Measurements from ENCODE around the gene WWC2. TPM values are rescaled to one million over a fixed set of nuclear protein-coding genes. Genes with fewer than 3 reads are reported as not detected.
"Not testable (repeated sequence)": the region's sequence is repeated elsewhere in the genome, so short reads cannot be mapped to it uniquely, and the experiment has no call there.

The WWC2 gene
- total RNA-seq, 1 donor from 2014 or later = 26.0 TPM

GRCh38 chr4:183295711-183296110 lies 196.7 kb downstream of the WWC2 start:
- no peak for DNase-seq (ENCODE audit: low read depth in 2 of 2)

GRCh38 chr4:183297675-183298074 lies 198.6 kb downstream of the WWC2 start:
- no peak for DNase-seq (ENCODE audit: low read depth in 2 of 2)

GRCh38 chr4:183299464-183299863 lies 200.4 kb downstream of the WWC2 start:
- DNase-seq (ENCODE audit: low read depth in 2 of 2) = peak in 1 of 2 donors; percentile 80

- peak; percentile 51 to 53 for DNase-seq (ENCODE audit: low read depth in 2 of 2)
Observed at GRCh38 chr4:183300070-183300469, 201.0 kb downstream of the WWC2 start.

- DNase-seq (ENCODE audit: low read depth in 2 of 2) = peak; percentile 30 to 56
Observed at GRCh38 chr4:183300655-183301054, 201.6 kb downstream of the WWC2 start.

- no peak for DNase-seq (ENCODE audit: low read depth in 2 of 2)
Observed at GRCh38 chr4:183303301-183303700, 204.2 kb downstream of the WWC2 start.

- DNase-seq (ENCODE audit: low read depth in 2 of 2) = no peak
Observed at GRCh38 chr4:183304067-183304466, 205.0 kb downstream of the WWC2 start.

- DNase-seq (ENCODE audit: low read depth in 2 of 2) = no peak
Observed at GRCh38 chr4:183304538-183304937, 205.5 kb downstream of the WWC2 start.

GRCh38 chr4:183306811-183307210 lies 207.8 kb downstream of the WWC2 start:
- no peak for DNase-seq (ENCODE audit: low read depth in 2 of 2)

- no peak for DNase-seq (ENCODE audit: low read depth in 2 of 2)
Observed at GRCh38 chr4:183312841-183313240, 213.8 kb downstream of the WWC2 start.

- no peak for DNase-seq (ENCODE audit: low read depth in 2 of 2)
Observed at GRCh38 chr4:183314336-183314735, 215.3 kb downstream of the WWC2 start.

- DNase-seq (ENCODE audit: low read depth in 2 of 2) = no peak
Observed at GRCh38 chr4:183314806-183315205, 215.7 kb downstream of the WWC2 start.

GRCh38 chr4:183318656-183319055 lies 219.6 kb downstream of the WWC2 start:
- DNase-seq (ENCODE audit: low read depth in 2 of 2) = no peak

GRCh38 chr4:183320211-183321059 lies 221.4 kb downstream of the WWC2 start, which contains the start of gene CLDN22:
Gene CLDN22, minus strand, starts transcription at chr4:183320276. Its CDS starts 58 bp downstream, at chr4:183320218.
- DNase-seq (ENCODE audit: low read depth in 2 of 2) = no peak

GRCh38 chr4:183321079-183321478 lies 222.0 kb downstream of the WWC2 start:
- DNase-seq (ENCODE audit: low read depth in 2 of 2) = no peak

GRCh38 chr4:183321516-183321915 lies 222.5 kb downstream of the WWC2 start:
- DNase-seq (ENCODE audit: low read depth in 2 of 2) = no peak

GRCh38 chr4:183322326-183322725 lies 223.3 kb downstream of the WWC2 start, which contains the start of gene CLDN24:
Gene CLDN24, minus strand, starts transcription at chr4:183322426. Its CDS starts 0 bp downstream, at chr4:183322426.
- DNase-seq (ENCODE audit: low read depth in 2 of 2) = no peak

GRCh38 chr4:183323295-183323694 lies 224.2 kb downstream of the WWC2 start:
- no peak for DNase-seq (ENCODE audit: low read depth in 2 of 2)

GRCh38 chr4:183324056-183324455 lies 225.0 kb downstream of the WWC2 start:
- DNase-seq (ENCODE audit: low read depth in 2 of 2) = not testable (repeated sequence)

GRCh38 chr4:183324619-183325018 lies 225.6 kb downstream of the WWC2 start:
- DNase-seq (ENCODE audit: low read depth in 2 of 2) = no peak

GRCh38 chr4:183326387-183326786 lies 227.3 kb downstream of the WWC2 start:
- not testable (repeated sequence) for DNase-seq (ENCODE audit: low read depth in 2 of 2)

- no peak for DNase-seq (ENCODE audit: low read depth in 2 of 2)
Observed at GRCh38 chr4:183326853-183327252, 227.8 kb downstream of the WWC2 start.

GRCh38 chr4:183327827-183328226 lies 228.8 kb downstream of the WWC2 start:
- DNase-seq (ENCODE audit: low read depth in 2 of 2) = no peak
